ENCODE measurements around the gene MUC5AC.
"Not testable (repeated sequence)": the region's sequence is repeated elsewhere in the genome, so short reads cannot be mapped to it uniquely, and the experiment has no call there.

The MUC5AC gene

GRCh38 chr11:1148752-1149180, 9.0 kb upstream of the MUC5AC start:
- FAIRE-seq, result no peak

- no peak for FAIRE-seq
Observed at GRCh38 chr11:1149545-1149944, 8.2 kb upstream of the MUC5AC start.

GRCh38 chr11:1150116-1150515, 7.6 kb upstream of the MUC5AC start:
- no peak for FAIRE-seq

GRCh38 chr11:1150769-1151365, 6.9 kb upstream of the MUC5AC start:
- FAIRE-seq, result no peak

GRCh38 chr11:1151366-1152315, 6.1 kb upstream of the MUC5AC start:
- no peak for FAIRE-seq

- no peak for FAIRE-seq
Observed at GRCh38 chr11:1152316-1153104, 5.2 kb upstream of the MUC5AC start.

- FAIRE-seq, result no peak
Observed at GRCh38 chr11:1153105-1153950, 4.4 kb upstream of the MUC5AC start.

- no peak for FAIRE-seq
Observed at GRCh38 chr11:1153951-1154493, 3.7 kb upstream of the MUC5AC start.

- not testable (repeated sequence) for FAIRE-seq
Observed at GRCh38 chr11:1154656-1155055, 3.1 kb upstream of the MUC5AC start.

- FAIRE-seq, result no peak
Observed at GRCh38 chr11:1155274-1155693, 2.5 kb upstream of the MUC5AC start.

GRCh38 chr11:1156506-1157340, 1.0 kb upstream of the MUC5AC start:
- FAIRE-seq, result no peak

- FAIRE-seq, result no peak
Observed at GRCh38 chr11:1157341-1157644, 460 bp upstream of the MUC5AC start.

GRCh38 chr11:1158681-1159487, 1.1 kb downstream of the MUC5AC start:
- no peak for FAIRE-seq

- FAIRE-seq, result not testable (repeated sequence)
Observed at GRCh38 chr11:1159488-1160220, 1.9 kb downstream of the MUC5AC start.

GRCh38 chr11:1160231-1161101, 2.7 kb downstream of the MUC5AC start:
- no peak for FAIRE-seq

- FAIRE-seq, result no peak
Observed at GRCh38 chr11:1161410-1162137, 3.8 kb downstream of the MUC5AC start.

GRCh38 chr11:1162138-1162475, 4.4 kb downstream of the MUC5AC start:
- no peak for FAIRE-seq

All from islet of Langerhans (tissue), 1 donor.